Erythroblast (primary cell): ENCODE measurements around the gene NPHP4.

ENCODE experiments used
- DNase-seq, 2 experiments: peaks; one replicate each; lab custom pipeline; 2025; lab: John Stamatoyannopoulos, UW
- GATA1 ChIP-seq: IDR thresholded peaks from 2 replicates; pipeline ENCODE4 v1.6.1; 2011; ENCODE audit warnings: low read depth, mild to moderate bottlenecking, control low read depth, low read length, moderate library complexity
- POLR2A ChIP-seq: IDR thresholded peaks from 2 replicates; pipeline ENCODE4 v1.6.1; 2011; ENCODE audit warnings: mild to moderate bottlenecking, low read length

Gene NPHP4

GRCh38 chr1:5892329-5892728 is 99.9 kb downstream of the NPHP4 start:
- TF ChIP-seq POLR2A = no peak
- TF ChIP-seq GATA1 = no peak
- no peak for DNase-seq

GRCh38 chr1:5891736-5892135 is 100.5 kb downstream of the NPHP4 start:
- DNase-seq = no peak
- TF ChIP-seq GATA1 = no peak
- TF ChIP-seq POLR2A = no peak

GRCh38 chr1:5891137-5891536 is 101.1 kb downstream of the NPHP4 start:
- DNase-seq = no peak
- no peak for TF ChIP-seq POLR2A
- no peak for TF ChIP-seq GATA1

GRCh38 chr1:5890346-5891106 is 101.7 kb downstream of the NPHP4 start:
- DNase-seq = no peak
- TF ChIP-seq GATA1 (no peak), POLR2A (no peak)

GRCh38 chr1:5889901-5890300 is 102.3 kb downstream of the NPHP4 start:
- no peak for TF ChIP-seq POLR2A
- TF ChIP-seq GATA1 = no peak
- no peak for DNase-seq

GRCh38 chr1:5889462-5889861 is 102.8 kb downstream of the NPHP4 start:
- no peak for DNase-seq
- TF ChIP-seq POLR2A = no peak
- TF ChIP-seq GATA1 = no peak

GRCh38 chr1:5888606-5889211 is 103.5 kb downstream of the NPHP4 start:
- TF ChIP-seq GATA1 (no peak), POLR2A (no peak)
- DNase-seq = no peak

GRCh38 chr1:5887971-5888361 is 104.3 kb downstream of the NPHP4 start:
- DNase-seq = no peak
- no peak for TF ChIP-seq GATA1
- TF ChIP-seq POLR2A = no peak

- no peak for TF ChIP-seq GATA1
- TF ChIP-seq POLR2A = no peak
- no peak for DNase-seq
Measured at GRCh38 chr1:5887349-5887970, 104.8 kb downstream of the NPHP4 start.

GRCh38 chr1:5886541-5887348 is 105.5 kb downstream of the NPHP4 start:
- no peak for TF ChIP-seq GATA1
- no peak for TF ChIP-seq POLR2A
- DNase-seq = no peak

GRCh38 chr1:5886140-5886483 is 106.1 kb downstream of the NPHP4 start:
- DNase-seq = no peak

GRCh38 chr1:5885471-5886139 is 106.6 kb downstream of the NPHP4 start:
- DNase-seq = peak; percentile 40 to 77

More at GRCh38 chr1:5886140-5886483, 106.1 kb downstream of the NPHP4 start:
- TF ChIP-seq POLR2A (no peak), GATA1 (no peak)

GRCh38 chr1:5884110-5884509 is 108.1 kb downstream of the NPHP4 start:
- no peak for DNase-seq
- TF ChIP-seq GATA1 = no peak
- no peak for TF ChIP-seq POLR2A

More at GRCh38 chr1:5885471-5886139, 106.6 kb downstream of the NPHP4 start:
- TF ChIP-seq POLR2A (no peak), GATA1 (no peak)
